HG02588 (cell line): Measurements from ENCODE around the gene PRDM4.
"Not testable (repeated sequence)": the region's sequence is repeated elsewhere in the genome, so short reads cannot be mapped to it uniquely, and the experiment has no call there.

ENCODE experiments used
- ATAC-seq: cut with Tn5 transposase; IDR thresholded peaks from one replicate; pipeline ENCODE4 v1.9.1; 2021; ENCODE audit warnings: mild to moderate bottlenecking, moderate library complexity; ENCODE audit not compliant: unreplicated experiment

The PRDM4 gene

DNA sequence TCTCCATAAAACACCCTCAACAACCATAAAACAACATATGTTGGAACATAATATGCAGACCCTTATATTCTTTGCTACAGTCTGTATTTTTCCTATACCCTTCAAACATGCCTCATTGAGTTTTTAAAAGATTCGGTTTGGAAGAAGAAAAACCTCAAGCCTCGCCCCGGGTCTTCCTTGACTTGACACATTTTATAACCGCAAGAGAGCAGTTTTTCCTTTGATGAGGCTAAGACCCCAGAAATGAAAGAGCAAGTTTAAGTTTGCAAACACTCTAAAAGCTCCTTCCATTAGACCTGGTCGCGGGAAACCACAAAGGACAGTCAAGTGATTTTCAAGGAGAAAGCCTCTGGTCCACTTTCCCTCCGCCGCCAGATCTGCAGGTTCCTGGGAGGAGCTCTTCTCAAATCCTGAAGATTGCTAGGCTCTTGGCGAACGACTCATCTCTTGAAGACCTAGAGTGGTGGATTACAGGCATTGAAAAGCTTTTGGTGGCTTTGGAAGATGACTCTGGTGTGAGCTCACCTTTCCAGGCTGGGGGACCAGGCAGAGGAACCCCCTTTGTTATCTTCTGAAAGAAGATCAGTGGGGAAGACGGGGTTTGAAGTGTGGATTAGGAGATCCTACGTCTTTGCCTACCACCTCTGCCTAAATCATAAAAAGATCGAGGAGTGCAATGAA is 13.6 kb upstream of the PRDM4 start, which contains the start of gene ASCL4:
TSS of gene ASCL4 (plus strand) at position 356 of the 681 bp plus-strand sequence. CDS start 515 bp downstream, outside the sequence.
- ATAC-seq = no peak

DNA sequence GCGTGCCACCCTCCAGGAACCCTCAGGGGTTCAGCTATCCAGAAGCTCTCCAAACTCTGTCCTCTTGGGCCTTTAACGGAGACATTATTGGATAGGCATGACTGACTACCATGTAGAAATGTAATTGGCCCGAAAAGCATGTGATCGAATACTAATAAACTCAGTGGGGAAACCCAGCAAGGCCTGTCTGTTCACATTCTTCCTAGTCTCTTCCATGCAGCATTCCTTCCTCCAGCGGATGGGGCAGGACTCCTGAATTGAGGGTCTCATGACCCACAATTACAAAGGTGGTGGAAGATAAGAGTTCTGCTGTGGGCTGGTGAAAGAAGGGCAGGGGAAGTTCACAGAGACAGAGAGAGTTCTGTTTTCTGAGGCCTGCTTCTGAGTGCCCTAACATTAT is 6.5 kb upstream of the PRDM4 start:
- no peak for ATAC-seq

DNA sequence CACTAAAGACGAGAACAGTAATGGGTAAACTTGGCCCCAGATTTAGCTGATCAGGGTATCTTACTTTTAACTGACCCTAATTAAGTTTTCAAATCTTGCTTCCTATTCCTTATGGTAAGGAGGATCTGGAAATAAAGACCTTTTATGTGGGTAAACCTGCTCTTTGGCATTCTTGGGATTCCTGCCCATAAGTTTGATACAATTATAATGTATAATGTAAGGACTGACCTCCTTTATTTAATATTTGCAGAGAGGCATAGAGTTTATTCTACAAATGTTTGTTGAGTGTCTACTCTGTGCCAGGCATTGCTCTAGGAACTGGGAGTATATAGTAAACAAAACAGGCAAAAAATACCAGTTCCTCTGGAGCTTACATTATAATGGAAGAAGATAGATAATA is 4.4 kb upstream of the PRDM4 start:
- ATAC-seq = no peak

DNA sequence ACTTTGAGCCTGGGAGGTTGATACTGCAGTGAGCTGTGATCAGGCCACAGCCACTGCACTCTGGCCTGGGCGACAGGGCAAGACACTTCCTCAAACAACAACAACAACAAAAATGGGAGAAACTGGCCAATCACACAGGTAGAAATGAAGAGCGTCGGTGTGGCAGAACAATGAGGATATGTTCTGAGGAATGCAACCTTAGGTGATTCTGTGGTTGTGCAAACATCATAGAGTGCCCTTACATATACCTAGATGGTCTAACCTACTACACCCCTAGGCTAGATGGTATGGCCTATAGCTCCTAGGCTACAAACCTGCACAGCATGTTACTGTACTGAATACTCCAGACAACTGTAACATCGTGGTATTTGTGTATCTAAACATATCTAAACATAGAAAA is 3.7 kb upstream of the PRDM4 start:
- ATAC-seq = no peak

DNA sequence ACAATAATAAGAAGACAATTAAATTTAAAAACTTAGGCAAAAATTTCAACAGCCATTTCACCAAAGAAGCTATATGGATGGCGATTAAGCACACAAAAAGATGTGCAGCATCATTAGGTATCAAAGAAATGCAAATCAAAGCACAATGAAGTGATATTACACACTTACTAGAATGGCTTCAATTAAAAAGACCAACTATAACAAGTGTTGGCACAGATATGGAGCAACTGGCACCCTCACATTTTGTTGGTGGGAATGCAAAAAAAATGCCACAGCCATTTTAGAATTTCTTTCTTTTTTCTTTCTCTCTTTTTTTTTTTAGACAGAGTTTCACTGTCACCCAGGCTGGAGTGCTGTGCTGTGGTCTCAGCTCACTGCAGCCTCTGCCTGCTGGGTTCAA is 1.9 kb upstream of the PRDM4 start:
- no peak for ATAC-seq

DNA sequence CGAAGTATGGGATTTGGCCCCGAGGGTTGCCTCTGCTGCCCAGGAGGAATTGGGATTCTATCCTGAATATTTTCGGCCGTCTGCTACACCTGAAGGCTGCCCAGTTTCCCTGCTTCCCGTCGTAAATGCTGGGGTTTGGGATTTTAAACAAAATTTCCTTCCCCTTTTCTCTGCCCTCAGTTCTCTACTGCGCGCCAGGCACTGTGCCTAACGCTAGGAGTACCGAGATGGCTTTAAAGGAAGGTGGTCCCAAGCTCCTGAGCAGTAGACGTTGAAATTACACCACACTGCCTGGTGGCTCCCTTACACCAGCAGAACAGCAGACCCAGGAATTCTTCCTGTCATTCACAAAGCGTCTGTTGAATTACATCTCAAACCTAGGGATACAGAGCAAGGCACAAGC is 566 bp upstream of the PRDM4 start:
- no peak for ATAC-seq

DNA sequence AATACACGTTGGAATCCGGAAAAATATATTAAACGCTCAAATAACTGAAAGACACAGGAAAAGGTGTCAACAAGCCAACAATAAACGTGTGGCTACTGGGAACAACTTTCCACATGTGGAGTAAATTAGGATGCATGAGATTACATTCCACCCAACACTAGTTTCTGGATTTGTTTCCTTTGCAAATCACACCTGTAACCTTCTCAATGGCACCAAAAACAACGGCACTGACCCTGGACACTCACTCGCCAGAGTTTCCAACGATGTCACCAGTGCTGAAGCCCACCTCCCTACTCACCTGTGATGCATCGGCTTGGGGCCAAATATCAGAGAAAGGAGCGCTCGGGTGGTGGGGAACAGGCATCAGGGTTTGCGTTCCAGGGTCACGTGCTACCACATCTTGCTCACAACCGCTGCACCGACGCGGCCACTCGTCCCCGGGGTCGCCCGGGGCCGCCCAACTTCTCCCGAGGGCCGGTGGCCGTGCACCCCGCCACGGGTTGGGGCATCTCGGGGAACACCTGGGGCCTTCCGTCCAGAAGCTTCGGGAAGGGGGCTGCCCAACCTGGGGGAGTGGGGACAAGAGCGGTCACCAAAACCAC is 629 bp downstream of the PRDM4 start:
- peak; percentile 26 for ATAC-seq

DNA sequence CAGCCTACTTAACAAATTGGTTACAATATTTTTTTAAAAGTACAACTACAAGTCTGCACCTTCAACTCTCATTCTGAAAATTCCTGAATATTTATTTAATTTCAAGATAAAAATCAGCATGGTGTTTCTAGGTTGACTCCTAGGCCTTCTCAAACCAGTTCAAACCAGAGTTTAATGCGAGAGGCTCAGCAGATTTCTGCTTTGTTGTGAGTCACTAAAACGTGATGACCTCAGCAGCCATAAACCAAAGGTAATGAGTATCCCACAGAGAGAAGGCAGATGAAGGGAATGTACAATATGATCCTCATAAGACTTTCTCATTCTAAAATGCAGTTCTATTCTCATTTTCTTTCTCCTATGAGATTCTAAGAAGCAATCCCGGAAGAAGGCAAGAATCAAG is 1.5 kb downstream of the PRDM4 start:
- ATAC-seq = no peak

DNA sequence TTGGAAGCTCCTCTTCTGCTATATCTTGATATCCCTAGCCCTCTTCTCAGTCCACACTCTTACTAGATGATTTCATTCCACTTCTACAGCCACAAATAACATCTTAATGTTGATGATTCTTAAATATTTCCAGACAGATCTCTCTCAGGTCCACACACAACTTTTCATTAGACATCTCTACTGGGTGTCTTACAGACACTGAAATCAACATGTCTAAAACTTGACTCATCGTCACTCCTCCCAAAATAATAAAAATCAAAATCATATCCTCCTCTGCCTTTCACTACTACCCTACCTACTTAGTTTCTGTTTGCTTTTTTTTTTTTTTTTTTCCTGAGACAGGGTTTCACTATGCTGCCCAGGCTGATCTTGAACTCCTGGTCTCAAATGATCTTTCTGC is 11.9 kb downstream of the PRDM4 start:
- no peak for ATAC-seq

DNA sequence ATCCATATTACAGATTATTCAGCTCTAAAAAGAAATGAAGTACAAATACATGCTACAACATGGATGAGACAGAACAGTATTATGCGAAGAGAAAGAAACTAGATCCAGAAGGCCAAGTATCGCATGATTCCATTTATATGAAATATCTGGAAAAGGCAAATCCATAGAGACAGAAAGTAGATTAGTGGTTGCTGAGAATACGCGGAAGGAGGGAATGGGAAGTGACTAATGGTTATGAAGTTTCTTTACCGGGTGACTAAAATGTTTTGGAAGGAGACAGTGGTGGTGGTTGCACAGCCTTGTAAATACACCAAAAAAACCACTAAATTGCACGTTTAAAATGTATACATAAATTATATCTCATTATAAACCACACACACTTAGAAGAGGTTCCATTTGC is 12.5 kb downstream of the PRDM4 start:
- no peak for ATAC-seq

DNA sequence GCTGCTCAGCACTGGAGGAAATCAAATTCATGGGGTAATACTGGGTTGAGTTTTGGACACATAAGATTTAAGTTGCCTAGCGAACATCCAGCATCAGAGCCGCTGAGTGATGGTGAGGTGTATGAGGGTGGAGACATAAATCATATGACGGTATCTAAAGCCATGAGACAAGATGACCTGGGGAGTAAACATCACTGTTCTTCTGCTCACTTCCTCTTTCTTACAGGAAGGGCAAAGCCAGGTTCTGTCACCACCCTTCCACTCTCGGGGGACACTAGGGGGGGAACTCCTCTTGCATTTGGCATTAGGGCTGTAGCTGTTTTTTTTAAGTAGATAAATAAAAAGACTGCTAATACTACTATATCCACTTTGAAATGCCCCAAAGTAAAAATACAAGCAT is 24.0 kb downstream of the PRDM4 start:
- ATAC-seq = peak; percentile 80

DNA sequence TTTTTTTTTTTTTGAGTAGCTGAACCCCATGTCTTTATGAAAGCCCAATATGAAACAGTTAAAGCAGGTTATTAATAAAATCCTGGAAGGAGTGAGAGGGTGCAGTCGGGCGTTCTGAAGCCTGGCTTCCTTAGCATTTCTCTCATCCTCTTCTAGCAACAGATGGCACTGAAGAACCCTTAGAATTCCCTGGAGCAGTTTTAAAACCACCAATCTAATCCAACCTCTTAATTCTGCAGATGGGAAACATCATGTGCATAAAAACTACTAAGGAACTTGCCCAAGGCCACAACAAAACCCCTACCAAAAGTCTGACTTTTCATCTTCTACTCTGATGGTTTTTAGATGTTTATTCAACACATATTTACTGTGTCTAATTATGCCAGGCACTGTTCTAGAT is 25.2 kb downstream of the PRDM4 start:
- ATAC-seq = no peak

DNA sequence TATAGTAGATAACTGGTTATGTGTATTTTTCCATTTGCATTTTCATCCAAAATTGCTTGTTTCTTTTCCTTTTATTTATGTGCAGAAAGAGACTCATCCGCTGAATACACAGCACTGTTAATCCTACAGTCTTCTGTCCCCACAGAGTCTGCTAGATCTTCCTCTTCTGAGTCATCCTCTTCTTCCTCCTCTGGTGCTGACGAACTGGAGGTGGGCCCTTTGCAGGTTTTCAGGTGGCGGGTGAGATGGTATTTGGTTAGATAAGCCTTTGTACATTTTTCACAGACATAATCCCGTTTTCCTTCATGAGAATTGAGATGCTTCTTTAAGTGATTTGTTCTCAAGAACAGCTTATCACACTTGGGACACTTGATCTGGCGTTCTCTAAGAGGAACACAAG is 26.8 kb downstream of the PRDM4 start:
- ATAC-seq = no peak

DNA sequence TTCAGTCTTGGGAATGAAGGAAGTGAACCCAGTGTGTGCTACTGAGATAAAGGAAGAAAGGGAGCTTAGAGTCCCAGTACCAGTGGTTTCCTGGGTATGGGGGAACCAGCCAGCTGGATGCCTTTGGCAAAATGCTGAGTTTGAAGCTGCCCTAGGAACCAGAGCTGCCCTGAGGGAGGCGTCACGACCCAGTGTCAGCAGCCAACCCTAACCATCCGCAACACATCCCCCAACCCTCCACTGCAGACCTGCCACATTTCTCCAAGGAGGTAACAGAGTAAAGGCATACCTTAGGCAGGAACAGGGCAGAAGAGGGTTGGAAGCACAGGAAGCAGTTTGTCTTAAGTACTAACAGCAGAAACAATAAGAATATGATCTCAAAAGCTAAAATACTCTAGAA is 28.6 kb downstream of the PRDM4 start:
- no peak for ATAC-seq

DNA sequence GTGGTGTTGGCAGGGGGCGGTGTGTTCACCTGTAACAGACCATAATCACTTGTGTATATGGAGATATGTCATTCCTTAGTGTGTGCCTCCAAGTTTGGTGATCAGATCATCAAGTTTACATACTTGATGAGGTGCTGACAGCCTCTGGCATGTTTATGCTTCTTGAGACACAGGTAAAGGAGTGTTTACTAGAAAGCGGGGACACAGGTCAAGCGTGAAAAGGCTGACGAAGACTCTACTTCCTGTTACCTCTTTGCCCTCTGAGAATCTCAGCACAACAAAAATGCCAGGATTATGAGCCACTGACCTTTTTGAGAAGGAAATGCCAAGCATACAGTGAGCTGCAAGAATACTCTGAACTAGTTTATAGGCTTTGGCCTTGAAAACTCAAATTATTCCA is 29.6 kb downstream of the PRDM4 start:
- ATAC-seq = no peak

DNA sequence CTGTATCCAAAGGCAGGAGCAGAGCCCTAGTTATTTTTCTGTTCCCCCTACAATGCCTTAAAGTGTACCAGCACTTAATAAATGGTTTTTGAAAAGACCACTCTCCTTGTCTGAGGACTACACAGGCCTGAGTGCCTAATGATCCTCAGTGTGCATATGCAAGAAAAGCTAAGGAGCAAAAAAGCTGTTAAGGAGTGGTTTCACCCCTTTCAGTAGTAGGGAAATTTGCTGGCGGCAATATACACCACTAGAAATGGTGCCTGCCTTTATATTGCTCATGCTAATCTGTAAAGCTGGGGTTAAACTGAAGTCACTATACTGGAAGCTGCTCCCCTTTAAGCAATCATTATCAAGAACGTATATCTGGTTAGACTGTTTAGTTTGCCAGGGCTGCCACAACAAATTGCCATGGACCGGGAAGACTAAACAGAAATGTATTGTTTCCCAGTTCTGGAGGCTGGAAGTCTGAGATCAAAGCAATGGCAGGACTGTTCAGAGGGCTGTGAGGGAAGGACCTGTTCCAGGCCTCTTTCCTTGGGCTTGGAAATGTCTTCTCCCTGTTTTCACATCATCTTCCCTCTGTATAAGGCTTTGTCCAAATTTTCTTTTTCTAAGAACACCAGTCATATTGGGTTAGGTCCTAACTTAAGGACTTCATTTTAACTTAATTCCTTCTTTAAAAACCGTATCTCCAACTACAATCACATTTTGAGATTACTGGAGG is 30.2 kb downstream of the PRDM4 start:
- no peak for ATAC-seq

DNA sequence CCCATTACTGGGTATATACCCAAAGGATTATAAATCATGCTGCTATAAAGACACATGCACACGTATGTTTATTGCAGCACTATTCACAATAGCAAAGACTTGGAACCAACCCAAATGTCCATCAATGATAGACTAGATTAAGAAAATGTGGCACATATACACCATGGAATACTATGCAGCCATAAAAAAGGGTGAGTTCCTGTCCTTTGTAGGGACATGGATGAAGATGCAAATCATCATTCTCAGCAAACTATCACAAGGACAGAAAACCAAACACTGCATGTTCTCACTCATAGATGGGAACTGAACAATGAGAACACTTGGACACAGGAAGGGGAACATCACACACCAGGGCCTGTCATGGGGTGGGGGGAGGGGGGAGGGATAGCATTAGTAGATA is 33.2 kb downstream of the PRDM4 start:
- not testable (repeated sequence) for ATAC-seq

DNA sequence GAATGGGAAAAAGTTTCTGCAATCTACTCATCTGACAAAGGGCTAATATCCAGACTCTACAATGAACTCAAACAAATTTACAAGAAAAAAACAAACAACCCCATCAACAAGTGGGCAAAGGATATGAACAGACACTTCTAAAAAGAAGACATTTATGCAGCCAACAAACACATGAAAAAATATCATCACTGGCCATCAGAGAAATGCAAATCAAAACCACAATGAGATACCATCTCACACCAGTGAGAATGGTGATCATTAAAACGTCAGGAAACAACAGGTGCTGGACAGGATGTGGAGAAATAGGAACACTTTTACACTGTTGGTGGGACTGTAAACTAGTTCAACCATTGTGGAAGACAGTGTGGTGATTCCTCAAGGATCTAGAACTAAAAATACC is 33.6 kb downstream of the PRDM4 start:
- not testable (repeated sequence) for ATAC-seq

DNA sequence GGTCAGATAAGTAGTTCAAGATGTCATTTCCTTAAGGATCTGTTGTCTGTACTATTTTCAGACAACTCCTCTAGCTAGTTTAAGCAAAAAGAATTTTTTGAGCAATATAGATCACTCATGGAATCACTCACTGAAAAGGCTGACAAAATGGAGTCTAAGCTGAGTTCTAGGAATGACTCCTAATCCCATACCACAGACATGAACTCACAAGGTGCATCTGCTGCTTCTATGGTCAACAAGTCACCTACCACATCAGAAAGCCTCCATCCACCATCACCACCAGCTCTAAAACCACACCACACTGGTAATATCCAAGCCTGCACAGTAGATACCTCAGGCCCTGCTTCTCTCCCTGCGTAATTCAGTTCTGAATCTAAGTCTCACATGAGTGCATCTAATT is 42.3 kb downstream of the PRDM4 start:
- no peak for ATAC-seq

DNA sequence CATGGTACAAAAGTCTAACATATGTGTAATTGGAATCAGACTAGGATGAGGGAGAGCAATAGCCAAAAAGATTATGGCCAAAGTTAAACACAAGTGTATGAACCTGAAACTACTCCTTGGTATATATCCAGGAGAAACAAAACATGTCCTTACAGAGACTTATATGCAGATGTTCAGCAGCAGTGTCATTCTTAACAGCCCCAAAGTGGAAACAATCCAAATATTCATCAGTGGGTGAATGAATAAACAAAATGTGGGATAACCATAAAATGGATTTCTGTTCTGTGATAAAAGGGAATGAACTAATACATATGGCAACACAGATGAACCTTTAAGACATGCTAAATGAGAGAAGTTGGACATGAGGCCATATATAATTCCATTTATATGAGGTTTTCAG is 45.2 kb downstream of the PRDM4 start:
- ATAC-seq = no peak

DNA sequence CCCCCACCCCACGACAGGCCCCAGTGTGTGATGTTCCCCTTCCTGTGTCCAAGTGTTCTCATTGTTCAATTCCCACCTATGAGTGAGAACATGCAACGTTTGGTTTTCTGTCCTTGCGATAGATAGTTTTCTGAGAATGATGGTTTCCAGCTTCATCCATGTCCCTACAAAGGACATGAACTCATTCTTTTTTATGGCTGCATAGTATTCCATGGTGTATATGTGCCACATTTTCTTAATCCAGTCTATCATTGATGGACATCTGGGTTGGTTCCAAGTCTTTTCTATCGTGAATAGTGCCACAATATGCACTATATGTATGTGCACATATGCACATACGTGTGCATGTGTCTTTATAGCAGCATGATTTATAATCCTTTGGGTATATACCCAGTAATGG is 55.4 kb downstream of the PRDM4 start:
- ATAC-seq = not testable (repeated sequence)

DNA sequence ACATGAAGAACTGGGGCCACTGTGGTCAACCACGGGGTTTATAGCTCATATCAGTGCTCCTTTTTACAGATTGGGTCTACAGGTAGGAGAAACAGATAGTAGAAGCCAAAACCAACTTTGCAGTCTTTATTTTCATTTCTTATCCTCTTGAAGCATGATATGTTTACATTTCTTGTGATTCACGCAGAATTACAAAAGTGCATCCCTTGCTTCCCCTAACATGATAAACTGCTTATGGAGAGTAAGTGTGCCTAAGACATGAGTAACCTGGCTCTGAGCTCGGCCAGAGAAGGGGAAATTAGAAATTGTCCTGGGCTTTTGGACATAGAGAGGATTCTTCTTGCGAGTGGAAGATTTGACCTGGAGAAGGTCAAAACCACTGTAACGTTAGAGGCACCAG is 56.9 kb downstream of the PRDM4 start:
- ATAC-seq = no peak
